Stimulated activated CD4-positive, alpha-beta T cell treated with anti-CD3 and anti-CD28 coated beads, Interleukin-15, amount 100 ng/mL, for 24 hours (primary cell): ENCODE data around the gene CMTM5.
"Not testable (repeated sequence)": the region's sequence is repeated elsewhere in the genome, so short reads cannot be mapped to it uniquely, and the experiment has no call there.

Experiments
- DNase-seq: peaks from one replicate; pipeline ENCODE4 v3.0.0-alpha.2; 2020

CMTM5 gene

GRCh38 chr14:23415821-23416778 lies 39.3 kb downstream of the CMTM5 start:
- DNase-seq, result no peak

- DNase-seq, result no peak
These were observed 40.0 kb downstream of the CMTM5 start for GRCh38 chr14:23416801-23417200.

GRCh38 chr14:23417269-23417668 lies 40.4 kb downstream of the CMTM5 start:
- DNase-seq, result not testable (repeated sequence)

GRCh38 chr14:23418021-23418420 lies 41.2 kb downstream of the CMTM5 start:
- DNase-seq, result no peak

GRCh38 chr14:23419646-23420045 lies 42.8 kb downstream of the CMTM5 start:
- DNase-seq, result not testable (repeated sequence)

- DNase-seq, result no peak
These were observed 44.7 kb downstream of the CMTM5 start for GRCh38 chr14:23421594-23421993.

- DNase-seq, result no peak
These were observed 46.8 kb downstream of the CMTM5 start for GRCh38 chr14:23423657-23424056.

- no peak for DNase-seq
These were observed 48.3 kb downstream of the CMTM5 start for GRCh38 chr14:23425169-23425568.

GRCh38 chr14:23425798-23426197 lies 49.0 kb downstream of the CMTM5 start:
- not testable (repeated sequence) for DNase-seq

GRCh38 chr14:23428686-23429495 lies 52.0 kb downstream of the CMTM5 start:
- no peak for DNase-seq
